H1 (cell line): ENCODE data around the gene ASMTL. TPM values are rescaled to one million over a fixed set of nuclear protein-coding genes. Genes with fewer than 3 reads are reported as not detected.

Experiments
- CEBPB ChIP-seq: IDR thresholded peaks from 2 replicates; pipeline ENCODE4 v1.6.1; 2012; ENCODE audit warnings: low read depth, low read length
- CTBP2 ChIP-seq: IDR thresholded peaks from 2 replicates; pipeline ENCODE4 v1.7.0; 2011; ENCODE audit warnings: borderline replicate concordance, mild to moderate bottlenecking, moderate library complexity, mixed read lengths, low read length; ENCODE audit not compliant: insufficient read depth, insufficient read length
- PHF8 ChIP-seq: fragments of 200-600 bp; sonication (generic); conservative IDR thresholded peaks from 2 replicates; pipeline ENCODE4 v1.7.1; 2012; ENCODE audit warnings: low read depth, mild to moderate bottlenecking, inconsistent platforms, low read length, moderate library complexity
- TAF1 ChIP-seq: IDR thresholded peaks from 2 replicates; pipeline ENCODE4 v1.6.1; 2011; ENCODE audit warnings: mild to moderate bottlenecking, low read depth, low read length
- polyA plus RNA-seq, 7 experiments: library from polyadenylated mRNA; depleted of rRNA in 3 of 7; stranded (reverse) in 5 of 7; unstranded in 2 of 7; fragments of >200 nt in 5 of 7; fragments of 200-250 nt in 2 of 7; gene quantifications; 1 replicate in 5 of 7; 2 replicates in 1 of 7; 4 replicates in 1 of 7; pipeline versions ENCODE4 v1.2.1 to v1.2.3, GENCODE V29; 2011 to 2013; ENCODE audit warnings: missing spikeins in 2 of 7, mixed read lengths in 2 of 7
- total RNA-seq: library from RNA; stranded (reverse); fragmentation: NEBNext Ultra II Directional; extraction: Animal tissue kit (Norgen Biotek cat#: 25700); gene quantifications from 2 replicates; pipeline ENCODE4 v1.2.1, GENCODE V29; 2021

Gene ASMTL
- total and polyA plus RNA-seq, 2 of the 8 experiments (the other 6 are each of a cell fraction or from before 2014, with no cell fraction given): 75.6 to 81.4 TPM

DNA sequence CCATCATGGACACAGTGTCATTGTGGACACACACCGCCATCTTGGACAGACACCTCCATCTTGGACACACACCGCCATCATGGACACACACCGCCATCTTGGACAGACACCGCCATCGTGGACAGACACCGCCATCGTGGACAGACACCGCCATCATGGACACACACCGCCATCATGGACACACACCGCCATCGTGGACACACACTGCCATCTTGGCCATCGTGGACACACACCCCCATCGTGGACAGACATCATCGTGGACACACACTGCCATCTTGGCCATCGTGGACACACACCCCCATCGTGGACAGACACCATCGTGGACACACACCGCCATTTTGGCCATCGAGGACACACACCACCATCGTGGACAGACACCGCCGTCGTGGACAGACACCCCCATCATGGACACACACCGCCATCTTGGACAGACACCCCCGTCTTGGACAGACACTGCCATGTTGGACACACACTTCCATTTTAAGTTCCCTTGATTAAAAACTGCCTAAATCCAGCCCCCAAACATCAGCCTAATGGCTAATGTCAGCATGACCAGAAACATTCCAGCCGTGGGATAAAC, 9.1 kb downstream of the ASMTL start (continued):
- TF ChIP-seq CTBP2 (no peak), TAF1 (no peak), PHF8 (no peak), CEBPB (no peak)
- TF ChIP-seq, all 59 proteins: peak for 0
